Smooth muscle cell (in vitro differentiated cells): ENCODE results near the gene SNTG2. TPM values are rescaled to one million over a fixed set of nuclear protein-coding genes. Genes with fewer than 3 reads are reported as not detected.
"Not testable (repeated sequence)": the region's sequence is repeated elsewhere in the genome, so short reads cannot be mapped to it uniquely, and the experiment has no call there.

Experiments used
- DNase-seq: peaks from one replicate; lab custom pipeline; 2025; ENCODE audit not compliant: unreplicated experiment; lab: John Stamatoyannopoulos, UW
- H2AFZ ChIP-seq: fragments of 200-600 bp; sonication (generic); 2 replicates; pipeline ENCODE4 v1.6.0; 2016; ENCODE audit warnings: antibody characterized with exemption, low read depth, mild to moderate bottlenecking
- H3F3A ChIP-seq: fragments of 200-600 bp; sonication (generic); 2 replicates; pipeline ENCODE4 v1.6.0; 2017; ENCODE audit warnings: antibody characterized with exemption, low read depth
- H3K27ac ChIP-seq: fragments of 200-600 bp; sonication (generic); 2 replicates; pipeline ENCODE4 v1.5.1; 2016; ENCODE audit warnings: low read depth, mild to moderate bottlenecking
- H3K27me3 ChIP-seq: fragments of 200-600 bp; sonication (generic); 2 replicates; pipeline ENCODE4 v1.6.1; 2016; ENCODE audit warnings: low read depth, mild to moderate bottlenecking
- H3K36me3 ChIP-seq: fragments of 200-600 bp; sonication (generic); 2 replicates; pipeline ENCODE4 v1.5.1; 2016; ENCODE audit warnings: low read depth
- H3K4me1 ChIP-seq: fragments of 200-600 bp; sonication (generic); 2 replicates; pipeline ENCODE4 v1.5.1; 2016; ENCODE audit warnings: low read depth
- H3K4me2 ChIP-seq: fragments of 200-600 bp; sonication (generic); 2 replicates; pipeline ENCODE4 v1.6.0; 2016; ENCODE audit warnings: mild to moderate bottlenecking
- H3K4me3 ChIP-seq: fragments of 200-600 bp; sonication (generic); 2 replicates; pipeline ENCODE4 v1.5.1; 2016; ENCODE audit warnings: mild to moderate bottlenecking
- H3K79me2 ChIP-seq: fragments of 200-600 bp; sonication (generic); 2 replicates; pipeline ENCODE4 v1.6.0; 2016; ENCODE audit warnings: low read depth, mild to moderate bottlenecking
- H3K9ac ChIP-seq: fragments of 200-600 bp; sonication (generic); 2 replicates; pipeline ENCODE4 v1.6.0; 2016; ENCODE audit warnings: low read depth
- H3K9me3 ChIP-seq: fragments of 200-600 bp; sonication (generic); replicated peaks from 2 replicates; pipeline ENCODE4 v1.5.1; 2016; ENCODE audit warnings: low read depth
- H4K20me1 ChIP-seq: fragments of 200-600 bp; sonication (generic); 2 replicates; pipeline ENCODE4 v1.6.0; 2016; ENCODE audit warnings: low read depth
- CTCF ChIP-seq: fragments of 200-600 bp; sonication (generic); IDR thresholded peaks from 2 replicates; pipeline ENCODE4 v1.5.1; 2017; ENCODE audit warnings: borderline replicate concordance, mild to moderate bottlenecking, antibody characterized with exemption; ENCODE audit not compliant: insufficient read depth, poor library complexity, severe bottlenecking
- WGBS: methylation state at CpG from one replicate; pipeline ENCODE4 v1.1.7; 2016; ENCODE audit warnings: low lambda C conversion rate; 5-methylcytosine and 5-hydroxymethylcytosine counted together
- polyA plus RNA-seq: library from polyadenylated mRNA; unstranded; fragments of >200 nt; fragmentation: Nextera tagmentation; extraction: Ambion mirVana; gene quantifications from 2 replicates; pipeline ENCODE4 v1.2.1, GENCODE V29; 2016
- total RNA-seq: library from RNA; depleted of rRNA; stranded (reverse); fragments of >200 nt; gene quantifications from 2 replicates; pipeline ENCODE4 v1.2.3, GENCODE V29; 2014

Gene SNTG2
- total and polyA plus RNA-seq, 2 experiments from 2014 or later, result 0.56 TPM; not detected in 1

GRCh38 chr2:1227274-1227900 is 276.7 kb downstream of the SNTG2 start:
- no peak for TF ChIP-seq CTCF
- H3K4me2 ChIP-seq, result no peak overlapping the region
- no peak overlapping the region for H3K27ac ChIP-seq
- no peaks in the 10 kb centered on the region for H3K79me2 ChIP-seq
- no peaks in the 10 kb centered on the region for H3K4me1 ChIP-seq
- no peak for DNase-seq
- WGBS, result 89% methylated on average over 19 of the region's 19 CpGs
- H4K20me1 ChIP-seq, result no peaks in the 10 kb centered on the region
- no peak overlapping the region for H3K9ac ChIP-seq
- no peak overlapping the region for H3K4me3 ChIP-seq
- H3K36me3 ChIP-seq, result no peaks in the 10 kb centered on the region
- H3F3A ChIP-seq, result no peaks in the 10 kb centered on the region
- H2AFZ ChIP-seq, result no peak overlapping the region
- no peaks in the 10 kb centered on the region for H3K9me3 ChIP-seq
- no peaks in the 10 kb centered on the region for H3K27me3 ChIP-seq

GRCh38 chr2:1229596-1229995 is 278.9 kb downstream of the SNTG2 start:
- H3K9me3 ChIP-seq, result not testable (repeated sequence)

GRCh38 chr2:1230155-1230893 is 279.7 kb downstream of the SNTG2 start:
- Histone ChIP-seq H2AFZ (no peak overlapping the region), H3K4me1 (no peaks in the 10 kb centered on the region), H3K9me3 (no peaks in the 10 kb centered on the region), H3K4me2 (no peak overlapping the region), H3K27me3 (no peaks in the 10 kb centered on the region), H4K20me1 (no peaks in the 10 kb centered on the region), H3K27ac (no peak overlapping the region), H3K9ac (no peak overlapping the region), H3K36me3 (no peaks in the 10 kb centered on the region), H3K4me3 (no peak overlapping the region), H3F3A (no peaks in the 10 kb centered on the region), H3K79me2 (no peaks in the 10 kb centered on the region)
- DNase-seq, result no peak
- 96% methylated on average over 19 of the region's 19 CpGs for WGBS
- no peak for TF ChIP-seq CTCF

More at GRCh38 chr2:1229596-1229995, 278.9 kb downstream of the SNTG2 start:
- H3K79me2 ChIP-seq, H4K20me1 ChIP-seq, DNase-seq, H3K9ac ChIP-seq, H3K27me3 ChIP-seq, H3K27ac ChIP-seq, H3K4me2 ChIP-seq, H3K4me1 ChIP-seq, H2AFZ ChIP-seq, H3K36me3 ChIP-seq, H3F3A ChIP-seq, H3K4me3 ChIP-seq: not testable (repeated sequence)
- WGBS, result 97% methylated on average over 14 of the region's 30 CpGs

GRCh38 chr2:1231466-1232063 is 280.9 kb downstream of the SNTG2 start:
- H3K4me1 ChIP-seq, result no peaks in the 10 kb centered on the region
- 90% methylated on average over 11 of the region's 11 CpGs for WGBS
- H3K27ac ChIP-seq, result no peak overlapping the region
- no peaks in the 10 kb centered on the region for H3K36me3 ChIP-seq
- H3K79me2 ChIP-seq, result no peaks in the 10 kb centered on the region
- no peak overlapping the region for H2AFZ ChIP-seq
- no peak for TF ChIP-seq CTCF
- H3K27me3 ChIP-seq, result no peaks in the 10 kb centered on the region
- H3K4me2 ChIP-seq, result no peak overlapping the region
- H3K9me3 ChIP-seq, result no peaks in the 10 kb centered on the region
- no peaks in the 10 kb centered on the region for H3F3A ChIP-seq
- H4K20me1 ChIP-seq, result no peaks in the 10 kb centered on the region
- H3K9ac ChIP-seq, result no peak overlapping the region
- no peak for DNase-seq
- H3K4me3 ChIP-seq, result no peak overlapping the region
